T-helper 1 cell treated with Interleukin-12 subunit alpha and Interleukin-12 subunit beta and Interleukin-4 antibody, amounts not matched to agents 30 μg/mL and 1 μg/mL, for 36 hours (primary cell): Measurements from ENCODE around the gene TUBB3.
"Not testable (repeated sequence)": the region's sequence is repeated elsewhere in the genome, so short reads cannot be mapped to it uniquely, and the experiment has no call there.

Experiments
- H3K27ac Mint-ChIP-seq: one replicate; pipeline ENCODE4 v1.8.0; 2021; ENCODE audit warnings: mild to moderate bottlenecking, mixed read lengths
- H3K27me3 Mint-ChIP-seq: one replicate; pipeline ENCODE4 v1.8.0; 2021; ENCODE audit warnings: low read depth, mixed read lengths
- H3K36me3 Mint-ChIP-seq: one replicate; pipeline ENCODE4 v1.8.0; 2021; ENCODE audit warnings: low read depth, mixed read lengths
- H3K4me1 Mint-ChIP-seq: one replicate; pipeline ENCODE4 v1.8.0; 2021; ENCODE audit warnings: low read depth, mixed read lengths
- H3K4me3 Mint-ChIP-seq: one replicate; pipeline ENCODE4 v1.8.0; 2021; ENCODE audit warnings: mild to moderate bottlenecking, moderate library complexity, mixed read lengths
- H3K9me3 Mint-ChIP-seq: one replicate; pipeline ENCODE4 v1.8.0; 2021; ENCODE audit warnings: mixed read lengths

The TUBB3 gene

GRCh38 chr16:89934611-89935553 lies 11.7 kb downstream of the TUBB3 start:
- H3K36me3 Mint-ChIP-seq: no peaks in the 10 kb centered on the region
- H3K27me3 Mint-ChIP-seq: no peaks in the 10 kb centered on the region
- H3K4me1 Mint-ChIP-seq: no peaks in the 10 kb centered on the region
- no peak overlapping the region for H3K27ac Mint-ChIP-seq
- H3K9me3 Mint-ChIP-seq: no peaks in the 10 kb centered on the region
- H3K4me3 Mint-ChIP-seq: no peak overlapping the region

GRCh38 chr16:89935620-89936019 lies 12.5 kb downstream of the TUBB3 start:
- H3K27ac Mint-ChIP-seq, H3K4me1 Mint-ChIP-seq, H3K9me3 Mint-ChIP-seq, H3K27me3 Mint-ChIP-seq, H3K36me3 Mint-ChIP-seq, H3K4me3 Mint-ChIP-seq: not testable (repeated sequence)

GRCh38 chr16:89936034-89936433 lies 12.9 kb downstream of the TUBB3 start:
- H3K9me3 Mint-ChIP-seq: no peaks in the 10 kb centered on the region
- no peaks in the 10 kb centered on the region for H3K36me3 Mint-ChIP-seq
- H3K27me3 Mint-ChIP-seq: no peaks in the 10 kb centered on the region
- H3K4me3 Mint-ChIP-seq: no peak overlapping the region
- H3K27ac Mint-ChIP-seq: no peak overlapping the region
- H3K4me1 Mint-ChIP-seq: no peaks in the 10 kb centered on the region

GRCh38 chr16:89936508-89936907 lies 13.4 kb downstream of the TUBB3 start:
- Mint-ChIP-seq H3K27ac (no peak overlapping the region), H3K4me1 (no peaks in the 10 kb centered on the region), H3K36me3 (no peaks in the 10 kb centered on the region), H3K9me3 (no peaks in the 10 kb centered on the region), H3K4me3 (no peak overlapping the region), H3K27me3 (no peaks in the 10 kb centered on the region)

GRCh38 chr16:89936981-89937380 lies 13.8 kb downstream of the TUBB3 start:
- Mint-ChIP-seq H3K4me3 (no peak overlapping the region), H3K4me1 (no peaks in the 10 kb centered on the region), H3K36me3 (no peaks in the 10 kb centered on the region), H3K27me3 (no peaks in the 10 kb centered on the region), H3K27ac (no peak overlapping the region), H3K9me3 (no peaks in the 10 kb centered on the region)

GRCh38 chr16:89938175-89938885 lies 15.2 kb downstream of the TUBB3 start:
- Mint-ChIP-seq H3K4me3 (no peak overlapping the region), H3K4me1 (no peaks in the 10 kb centered on the region), H3K27me3 (no peaks in the 10 kb centered on the region), H3K36me3 (no peaks in the 10 kb centered on the region), H3K27ac (no peak overlapping the region), H3K9me3 (no peaks in the 10 kb centered on the region)

- no peak overlapping the region for H3K4me3 Mint-ChIP-seq
- H3K27me3 Mint-ChIP-seq: peaks cover 31% of the 10 kb centered on the region
- H3K4me1 Mint-ChIP-seq: peaks cover 8% of the 10 kb centered on the region
- H3K36me3 Mint-ChIP-seq: no peaks in the 10 kb centered on the region
- no peaks in the 10 kb centered on the region for H3K9me3 Mint-ChIP-seq
- H3K27ac Mint-ChIP-seq: no peak overlapping the region
Observed at GRCh38 chr16:89944773-89945172, 21.6 kb downstream of the TUBB3 start.

- Mint-ChIP-seq H3K9me3 (no peaks in the 10 kb centered on the region), H3K27ac (no peak overlapping the region), H3K4me1 (peaks cover 13% of the 10 kb centered on the region), H3K27me3 (peaks cover 38% of the 10 kb centered on the region), H3K4me3 (no peak overlapping the region), H3K36me3 (no peaks in the 10 kb centered on the region)
Observed at GRCh38 chr16:89945654-89946053, 22.5 kb downstream of the TUBB3 start.

GRCh38 chr16:89946515-89946914 lies 23.4 kb downstream of the TUBB3 start:
- Mint-ChIP-seq H3K27ac (no peak overlapping the region), H3K4me3 (no peak overlapping the region)

GRCh38 chr16:89949121-89949742 lies 26.1 kb downstream of the TUBB3 start:
- Mint-ChIP-seq H3K36me3 (no peaks in the 10 kb centered on the region), H3K4me1 (peaks cover 13% of the 10 kb centered on the region), H3K4me3 (peak overlapping the region; percentile 81), H3K27me3 (peaks cover 33% of the 10 kb centered on the region), H3K27ac (peak overlapping the region; percentile 45), H3K9me3 (no peaks in the 10 kb centered on the region)

More at GRCh38 chr16:89946515-89946914, 23.4 kb downstream of the TUBB3 start:
- Mint-ChIP-seq H3K4me1 (peaks cover 13% of the 10 kb centered on the region), H3K36me3 (no peaks in the 10 kb centered on the region), H3K27me3 (peaks cover 38% of the 10 kb centered on the region), H3K9me3 (no peaks in the 10 kb centered on the region)

GRCh38 chr16:89949756-89950155 lies 26.6 kb downstream of the TUBB3 start:
- peaks cover 14% of the 10 kb centered on the region for H3K4me1 Mint-ChIP-seq
- no peaks in the 10 kb centered on the region for H3K36me3 Mint-ChIP-seq
- peak overlapping the region; percentile 81 for H3K4me3 Mint-ChIP-seq
- no peaks in the 10 kb centered on the region for H3K9me3 Mint-ChIP-seq
- H3K27ac Mint-ChIP-seq: peak overlapping the region; percentile 45
- H3K27me3 Mint-ChIP-seq: peaks cover 31% of the 10 kb centered on the region

GRCh38 chr16:89951509-89951908 lies 28.4 kb downstream of the TUBB3 start:
- Mint-ChIP-seq H3K4me3 (peak overlapping the region; percentile 31), H3K4me1 (peaks cover 14% of the 10 kb centered on the region), H3K27me3 (peaks cover 19% of the 10 kb centered on the region), H3K9me3 (no peaks in the 10 kb centered on the region), H3K36me3 (no peaks in the 10 kb centered on the region), H3K27ac (no peak overlapping the region)

- Mint-ChIP-seq H3K4me3 (no peak overlapping the region), H3K27ac (no peak overlapping the region), H3K36me3 (no peaks in the 10 kb centered on the region), H3K9me3 (no peaks in the 10 kb centered on the region), H3K27me3 (peaks cover 17% of the 10 kb centered on the region), H3K4me1 (peaks cover 14% of the 10 kb centered on the region)
Observed at GRCh38 chr16:89952049-89952448, 28.9 kb downstream of the TUBB3 start.

GRCh38 chr16:89952551-89952950 lies 29.4 kb downstream of the TUBB3 start:
- Mint-ChIP-seq H3K36me3 (no peaks in the 10 kb centered on the region), H3K27ac (no peak overlapping the region), H3K9me3 (no peaks in the 10 kb centered on the region), H3K27me3 (peaks cover 12% of the 10 kb centered on the region), H3K4me1 (peaks cover 12% of the 10 kb centered on the region), H3K4me3 (no peak overlapping the region)
